Motor neuron (in vitro differentiated cells): Measurements from ENCODE around the gene ELL. TPM values are rescaled to one million over a fixed set of nuclear protein-coding genes. Genes with fewer than 3 reads are reported as not detected.

Experiments used
- ATAC-seq, 8 experiments: fragments of 200-7000 bp; cut with Tn5 transposase; replicated peaks in 6 of 8; 2 replicates each; pipeline ENCODE4 v1.8.0; 2021; ENCODE audit warnings: mild to moderate bottlenecking in 8 of 8, moderate library complexity in 8 of 8
- H3K27ac ChIP-seq, 2 donors: fragments of 250-450 bp; sonication (Bioruptor Pico); 2 replicates each; pipeline ENCODE4 v1.9.0; 2021; ENCODE audit warnings: antibody characterized with exemption in 2 of 2, mild to moderate bottlenecking in 2 of 2, moderate library complexity in 1 of 2
- H3K4me1 ChIP-seq, 2 donors: fragments of 250-450 bp; sonication (Bioruptor Pico); replicated peaks in 1 of 2; 2 replicates each; pipeline ENCODE4 v1.6.1; 2021; ENCODE audit warnings: antibody characterized with exemption in 2 of 2, mild to moderate bottlenecking in 2 of 2, moderate library complexity in 1 of 2
- H3K4me3 ChIP-seq, 5 donors: fragments of 250-450 bp; sonication (Bioruptor Pico); 2 replicates each; pipeline ENCODE4 v1.9.0; 2021; ENCODE audit warnings: antibody characterized with exemption in 5 of 5, mild to moderate bottlenecking in 5 of 5, moderate library complexity in 4 of 5
- WGBS, 10 experiments: fragments of 450-650 bp; shearing (Covaris generic); methylation state at CpG; one replicate each; pipeline ENCODE4 v1.0.0; 2022; 5-methylcytosine and 5-hydroxymethylcytosine counted together
- in situ Hi-C, 9 experiments: fragments of 400-800 bp; cut with MboI; loops; one replicate each; pipeline ENCODE4 v1.15.0; 2021; ENCODE audit warnings: low sequenced_read_pairs in 9 of 9, low pct_unique_long_range_greater_than_20kb in 2 of 9; ENCODE audit not compliant: unreplicated experiment in 9 of 9
- total RNA-seq, 8 experiments: library from RNA; unstranded; fragments of 300-600 nt; gene quantifications; 2 replicates each; pipeline versions ENCODE4 v1.2.3 to v1.2.4, GENCODE V29; 2022

ELL gene
- total RNA-seq, 8 experiments from 2014 or later, result 3.4 to 13.8 (median 6.2) TPM

DNA sequence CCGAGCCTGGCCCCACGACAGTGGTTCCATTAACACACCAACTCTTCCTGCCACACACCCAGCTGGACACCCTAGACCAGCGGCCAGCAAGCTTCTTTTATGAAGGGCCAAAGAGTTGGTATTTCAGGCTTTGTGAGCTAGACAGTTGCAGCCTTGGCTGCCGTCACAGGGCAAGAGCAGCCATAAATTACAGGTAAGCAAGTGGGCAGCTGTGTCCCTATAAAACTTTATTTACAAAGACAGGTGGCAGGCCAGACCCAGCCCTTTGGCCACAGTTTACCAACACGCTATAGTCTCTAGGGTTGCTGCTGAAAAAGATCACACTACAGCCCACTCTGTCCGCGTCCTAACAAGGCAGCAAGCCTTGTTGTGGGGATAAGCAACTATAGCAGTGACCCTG, 13.3 kb downstream of the ELL start:
- H3K27ac ChIP-seq, result peak overlapping the region; percentile 11 to 77
- in situ Hi-C loops, result no loop called here
- H3K4me3 ChIP-seq, result no peak overlapping the region
- ATAC-seq, result no peak
- peaks cover 41 to 42% of the 10 kb centered on the region in 2 donors for H3K4me1 ChIP-seq
- 67 to 100% (median 88%) methylated on average over 1 to 4 of the region's 7 CpGs; no CpG with 5 or more reads in 7 of the 10 experiments for WGBS, 10 experiments

DNA sequence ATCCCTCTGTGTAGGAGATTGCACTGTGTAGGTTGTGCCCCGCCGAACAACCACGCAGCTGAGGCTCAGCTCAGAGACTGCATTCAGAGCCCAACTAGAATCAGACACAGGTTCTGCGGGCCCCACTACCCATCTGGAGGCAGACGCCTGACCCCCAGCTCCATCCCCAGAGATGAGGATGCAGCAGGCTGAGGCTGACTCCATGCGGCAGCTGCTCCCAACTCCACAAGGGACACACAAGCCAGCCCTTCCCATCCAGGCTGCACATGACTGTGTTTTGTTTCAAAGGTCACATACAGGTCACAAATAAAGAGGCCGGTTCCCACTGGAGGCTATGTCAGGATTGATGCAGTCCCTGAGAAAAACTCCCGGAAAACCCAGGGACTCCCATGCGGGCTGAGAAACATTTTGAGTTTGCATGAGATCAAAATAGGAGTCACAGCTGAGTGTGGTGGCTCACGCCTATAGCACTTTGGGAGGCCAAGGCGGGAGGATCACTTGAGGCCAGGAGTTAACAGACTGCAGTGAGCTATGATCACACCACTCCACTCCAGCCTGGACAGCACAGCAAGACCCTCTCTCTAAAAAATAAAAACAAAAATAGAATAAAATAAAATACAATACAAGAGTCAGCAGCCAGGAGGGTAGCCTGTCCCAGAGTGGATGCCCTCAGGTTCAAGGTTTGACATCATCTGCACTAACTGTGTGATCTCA, 14.0 kb downstream of the ELL start:
- peak; percentile 24 to 90 (median 79) for ATAC-seq
- in situ Hi-C loops, result no loop called here
- Histone ChIP-seq H3K4me1 (peaks cover 46% of the 10 kb centered on the region in 2 donors), H3K4me3 (no peak overlapping the region), H3K27ac (peak overlapping the region; percentile 63 to 77)
- 10 to 100% (median 67%) methylated on average over 1 to 4 of the region's 11 CpGs; no CpG with 5 or more reads in 2 of the 10 experiments for WGBS, 10 experiments

DNA sequence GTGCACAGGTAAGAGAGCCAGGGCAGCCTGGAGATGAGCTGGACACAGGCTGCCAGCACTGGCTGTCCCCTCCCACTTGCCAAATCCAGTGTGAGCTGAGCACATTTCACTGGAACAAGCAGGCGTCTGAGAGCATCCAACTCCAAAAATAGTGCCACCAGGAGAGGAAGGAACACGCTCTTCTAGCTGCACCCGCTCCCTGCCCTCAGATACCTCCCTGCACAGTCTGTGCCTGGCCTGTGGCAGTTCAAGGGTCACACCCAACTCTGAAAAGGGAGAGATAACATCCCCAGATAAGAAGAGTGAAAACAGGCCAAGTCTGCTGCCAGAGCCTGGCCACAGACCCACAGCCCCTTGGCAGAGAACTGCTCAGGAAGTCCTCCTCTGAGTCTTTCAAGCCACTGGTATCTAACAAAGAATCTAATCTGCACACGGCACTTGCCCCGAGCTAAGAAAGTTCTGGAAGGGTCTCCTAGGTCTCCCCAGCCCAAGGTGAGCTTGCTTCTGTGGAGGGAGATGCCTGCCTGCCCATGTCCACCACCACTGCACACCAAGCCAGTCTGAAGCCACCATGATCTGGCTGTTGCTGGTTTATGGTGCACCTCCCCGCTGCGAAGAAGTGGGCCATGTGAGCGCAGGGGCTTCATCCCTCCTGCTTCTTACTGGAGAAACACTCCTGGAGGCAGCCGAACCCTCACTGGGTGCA, 14.7 kb downstream of the ELL start:
- H3K27ac ChIP-seq, result peak overlapping the region; percentile 63 to 77
- ATAC-seq, result peak in 1 of 8 experiments; percentile 3
- in situ Hi-C loops, result no loop called here
- H3K4me3 ChIP-seq, result no peak overlapping the region
- WGBS, 10 experiments, result 80 to 96% (median 83%) methylated on average over 1 to 5 of the region's 9 CpGs; no CpG with 5 or more reads in 6 of the 10 experiments
- H3K4me1 ChIP-seq, result peaks cover 46% of the 10 kb centered on the region in 2 donors

DNA sequence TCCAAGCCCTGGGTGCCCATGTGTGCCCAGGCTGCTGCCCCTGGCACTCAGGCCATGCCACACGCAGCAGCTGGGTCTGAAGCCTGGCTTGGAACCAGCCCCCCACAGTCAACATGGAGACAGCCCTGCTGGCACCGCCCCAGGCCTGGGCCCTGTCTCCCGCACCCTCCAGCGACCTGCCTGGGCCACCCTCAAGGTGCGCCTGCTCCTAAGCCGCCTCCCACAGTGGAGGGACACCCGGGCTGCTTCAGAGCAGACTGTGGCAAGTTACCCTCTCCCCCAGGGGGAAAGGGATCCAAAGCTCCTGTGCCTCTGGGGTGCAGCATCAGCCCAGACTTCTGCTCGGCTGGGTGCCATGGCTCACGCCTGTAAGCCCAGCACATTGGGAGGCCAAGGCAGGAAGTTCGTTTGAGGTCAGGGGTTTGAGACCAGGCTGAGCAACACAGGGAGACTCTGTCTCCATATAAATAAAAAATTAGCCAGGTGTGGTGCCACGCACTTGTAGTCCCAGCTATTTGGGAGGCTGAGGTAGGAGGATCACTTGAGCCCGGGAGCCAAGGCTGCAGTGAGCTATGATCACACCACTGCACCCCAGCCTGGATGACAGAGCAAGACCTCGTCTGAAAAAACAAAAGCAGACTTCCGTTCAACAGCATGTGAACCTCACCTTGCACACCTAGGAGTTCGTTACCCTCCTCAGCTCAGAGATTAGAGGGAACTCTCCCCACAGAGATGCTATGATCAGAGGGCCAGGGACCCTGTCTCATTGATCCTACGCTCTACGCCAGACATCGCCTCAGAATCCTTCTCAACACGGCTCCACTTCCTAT, 15.6 kb downstream of the ELL start:
- ATAC-seq, result no peak
- WGBS, 10 experiments, result 60 to 100% (median 93%) methylated on average over 1 to 5 of the region's 19 CpGs; no CpG with 5 or more reads in 4 of the 10 experiments
- Histone ChIP-seq H3K4me1 (peaks cover 46% of the 10 kb centered on the region in 2 donors), H3K4me3 (no peak overlapping the region), H3K27ac (peak overlapping the region; percentile 63 to 77)
- in situ Hi-C loops, result no loop called here

DNA sequence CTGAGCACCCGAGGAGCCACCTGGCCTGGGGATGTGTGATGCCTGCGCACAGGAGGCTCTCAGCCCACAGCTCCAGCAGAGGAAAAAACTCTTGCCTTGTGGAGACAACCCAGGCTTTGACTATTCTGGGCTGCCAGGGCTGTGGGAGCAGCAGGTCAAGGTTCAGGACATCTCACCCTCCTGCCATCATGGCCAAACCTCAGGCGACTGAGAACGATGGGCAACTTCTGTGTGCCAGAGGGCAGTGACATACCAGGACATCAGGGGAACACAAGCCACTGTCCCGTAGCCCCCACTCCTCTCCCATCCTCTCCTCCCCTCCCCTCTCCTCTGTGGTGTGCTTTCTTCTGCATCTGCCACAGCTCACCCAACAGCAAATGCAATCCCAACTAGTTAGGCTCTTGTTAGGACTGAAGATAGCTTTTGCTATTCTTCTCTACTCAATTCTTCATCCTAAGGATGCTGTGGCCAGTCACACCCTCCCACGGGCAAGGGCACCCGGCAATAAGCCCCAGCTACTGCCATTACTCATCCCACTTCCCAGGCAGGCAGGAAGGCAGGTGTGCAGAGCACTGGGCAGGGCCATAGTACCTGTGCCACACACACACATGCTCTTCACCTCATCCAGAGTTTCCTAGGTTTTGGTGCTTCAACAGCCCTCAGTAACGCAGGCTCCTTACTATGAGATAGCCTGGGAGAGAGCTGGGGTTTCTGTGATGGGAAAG, 16.8 kb downstream of the ELL start:
- no peak for ATAC-seq
- in situ Hi-C loops, result no loop called here
- Histone ChIP-seq H3K27ac (peak overlapping the region; percentile 61 to 71), H3K4me1 (peaks cover 46 to 53% of the 10 kb centered on the region in 2 donors), H3K4me3 (no peak overlapping the region)
- 78 to 100% (median 92%) methylated on average over 1 to 3 of the region's 8 CpGs; no CpG with 5 or more reads in 5 of the 10 experiments for WGBS, 10 experiments

DNA sequence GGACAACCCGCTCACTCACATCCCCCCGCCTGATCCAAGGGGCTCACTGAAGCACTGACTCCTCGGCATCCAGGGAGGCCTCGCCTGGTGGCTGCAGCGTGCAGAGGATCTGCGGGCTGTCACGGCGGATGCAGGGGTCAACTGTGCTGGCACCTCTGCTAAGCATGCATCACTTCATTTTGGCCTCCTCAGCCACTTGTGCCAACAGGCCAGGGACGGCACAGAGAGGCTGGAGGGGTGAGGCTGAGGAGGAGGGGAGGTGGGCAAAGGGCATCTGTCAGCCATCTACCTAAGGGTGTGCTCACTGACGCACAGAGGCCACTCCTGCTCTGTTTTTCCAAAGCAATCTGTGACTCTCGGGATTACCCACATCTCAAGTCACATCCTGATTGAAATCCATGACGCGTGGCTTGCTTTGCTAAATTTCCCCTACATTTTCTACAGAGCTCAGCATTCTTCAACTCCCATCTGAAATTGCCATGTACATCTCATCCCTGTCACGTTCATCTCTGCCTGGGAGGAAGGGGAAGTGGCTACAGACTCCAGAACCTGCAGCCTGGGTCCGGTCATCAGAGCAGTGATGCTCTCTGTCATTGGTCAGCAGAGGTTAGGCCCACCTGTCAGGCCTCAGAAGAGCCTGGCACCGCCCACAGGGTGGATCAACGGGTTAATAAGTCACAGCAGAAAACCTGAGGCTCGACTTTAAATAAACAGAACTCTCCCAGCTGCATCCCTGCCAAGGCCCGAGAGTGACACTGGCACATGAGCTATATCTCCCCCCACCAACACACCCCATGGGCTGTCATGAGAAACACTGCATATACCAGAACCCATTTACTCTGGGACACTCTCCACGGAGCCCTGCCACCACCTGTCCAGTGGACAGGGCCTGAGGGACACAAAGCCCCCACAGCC, 17.6 kb downstream of the ELL start:
- Histone ChIP-seq H3K4me3 (no peak overlapping the region), H3K4me1 (peaks cover 42 to 56% of the 10 kb centered on the region in 2 donors), H3K27ac (peak overlapping the region; percentile 61 to 71)
- 33 to 73% (median 56%) methylated on average over 1 to 7 of the region's 20 CpGs; no CpG with 5 or more reads in 4 of the 10 experiments for WGBS, 10 experiments
- peak in 5 of 8 experiments; percentile 9 to 33 (median 12) for ATAC-seq
- in situ Hi-C loops, result no loop called here

DNA sequence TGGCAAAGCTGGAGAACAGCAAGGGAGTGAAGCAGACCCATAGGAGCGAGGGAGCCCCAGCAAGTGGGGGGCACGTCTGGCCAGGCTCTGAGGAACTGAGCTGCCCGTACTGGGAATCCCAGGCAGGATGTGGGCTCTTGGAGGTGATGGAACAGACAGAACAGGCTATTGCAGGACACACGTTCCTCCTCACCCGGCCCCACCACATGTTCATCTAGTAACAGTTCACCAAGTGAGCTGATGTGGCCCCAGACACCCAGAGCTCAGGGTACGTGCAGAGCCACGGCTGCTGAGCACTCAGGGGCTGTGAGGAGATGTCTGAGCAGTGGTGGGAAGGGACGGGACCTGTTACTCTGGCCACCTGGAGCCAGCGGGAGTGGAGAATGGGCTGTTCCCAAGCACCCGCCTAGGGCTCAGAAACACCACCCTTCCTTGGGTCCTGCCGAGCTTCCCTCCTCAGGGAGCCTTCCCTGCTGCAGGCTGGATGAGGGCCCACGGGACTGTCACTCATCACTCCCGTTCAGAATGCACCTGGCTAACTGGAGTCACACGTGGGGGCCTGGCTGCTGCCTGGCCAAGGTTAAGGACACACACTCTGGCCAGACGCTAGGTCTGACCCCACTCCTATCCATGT, 18.4 kb downstream of the ELL start:
- WGBS, 10 experiments, result 70 to 100% (median 94%) methylated on average over 1 to 5 of the region's 15 CpGs; no CpG with 5 or more reads in 5 of the 10 experiments
- H3K4me1 ChIP-seq, result peaks cover 40 to 56% of the 10 kb centered on the region in 2 donors
- ATAC-seq, result peak in 1 of 8 experiments; percentile 0
- peak overlapping the region; percentile 61 to 71 for H3K27ac ChIP-seq
- in situ Hi-C loops, result no loop called here
- no peak overlapping the region for H3K4me3 ChIP-seq

DNA sequence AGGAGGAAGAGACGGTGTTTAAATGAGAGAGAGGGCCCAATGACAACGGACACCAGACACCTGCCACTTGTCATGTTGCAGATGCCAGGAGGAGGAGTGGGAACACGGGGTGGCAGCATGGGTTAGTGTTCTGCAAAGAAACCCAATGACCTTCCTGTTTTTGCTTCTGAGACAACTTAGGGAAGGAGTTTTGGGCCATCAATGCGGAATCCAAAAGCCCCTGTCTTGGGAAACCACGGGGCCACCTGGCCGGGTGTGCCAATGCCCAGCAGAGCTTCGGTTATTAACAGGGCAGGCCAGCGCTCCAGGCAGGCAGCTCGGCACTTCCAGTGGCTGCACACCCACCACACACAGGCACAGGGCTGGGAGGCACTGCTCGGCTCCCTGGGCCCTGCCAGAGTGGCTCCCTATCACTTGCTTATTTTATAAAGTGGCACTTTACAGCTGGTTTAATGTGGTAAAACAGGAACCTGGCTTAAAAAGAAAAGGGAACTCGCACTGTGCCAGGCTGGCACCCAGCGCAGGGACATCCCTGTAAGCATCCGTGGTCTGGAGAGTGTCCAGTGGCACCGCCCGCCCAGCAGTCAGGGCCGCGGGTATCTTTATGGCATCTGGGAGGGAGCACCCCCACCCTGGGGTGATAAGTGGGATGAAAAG, 19.1 kb downstream of the ELL start:
- peaks cover 33 to 50% of the 10 kb centered on the region in 2 donors for H3K4me1 ChIP-seq
- H3K27ac ChIP-seq, result no peak overlapping the region
- ATAC-seq, result no peak
- no peak overlapping the region for H3K4me3 ChIP-seq
- WGBS, 10 experiments, result 55 to 100% (median 90%) methylated on average over 1 to 6 of the region's 17 CpGs; no CpG with 5 or more reads in 4 of the 10 experiments
- in situ Hi-C loops, result no loop called here

DNA sequence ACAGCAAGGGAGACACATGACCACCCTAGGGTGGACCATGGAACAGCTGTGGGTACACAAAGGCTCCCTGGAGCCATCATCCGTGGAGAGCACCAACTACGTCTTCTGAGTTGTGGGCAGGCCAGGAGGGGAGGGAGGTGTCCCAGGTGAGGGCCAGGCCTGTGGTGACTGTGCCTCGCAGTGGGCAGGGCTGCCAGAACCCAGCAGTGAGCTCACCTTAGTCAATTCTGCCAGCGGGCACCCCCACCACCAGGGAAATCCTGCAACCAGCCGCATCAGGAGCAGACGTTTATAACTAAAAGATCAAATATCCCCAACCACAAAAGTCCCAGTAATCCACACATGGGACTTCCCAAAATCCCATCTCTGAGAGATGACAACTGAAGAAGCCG, 19.6 kb downstream of the ELL start:
- H3K4me3 ChIP-seq, result no peak overlapping the region
- no peak for ATAC-seq
- H3K27ac ChIP-seq, result no peak overlapping the region
- peaks cover 28 to 46% of the 10 kb centered on the region in 2 donors for H3K4me1 ChIP-seq
- in situ Hi-C loops, result no loop called here
- 92% methylated on average over 4 of the region's 7 CpGs; no CpG with 5 or more reads in 9 of the 10 experiments for WGBS, 10 experiments

DNA sequence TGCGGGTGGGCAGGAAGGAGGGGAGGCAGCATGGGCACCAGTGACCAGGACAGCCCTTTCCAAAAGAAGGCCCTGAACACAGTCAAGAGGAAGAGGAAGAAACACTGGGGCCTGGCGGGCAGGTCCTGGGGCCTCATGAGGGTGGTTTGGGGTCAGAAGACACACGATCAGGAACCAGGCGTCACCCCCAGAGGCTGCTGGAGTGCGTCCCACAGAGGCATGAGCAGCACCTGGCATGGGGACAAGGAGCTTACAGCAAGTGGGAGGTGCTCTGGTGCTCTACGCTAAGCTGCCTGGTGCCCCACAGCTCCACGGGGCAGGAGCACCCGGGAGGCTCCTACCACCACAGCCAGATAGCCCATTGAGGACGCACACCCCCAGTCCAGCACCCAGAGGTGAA, 20.0 kb downstream of the ELL start:
- Histone ChIP-seq H3K4me1 (peaks cover 24 to 41% of the 10 kb centered on the region in 2 donors), H3K4me3 (no peak overlapping the region), H3K27ac (no peak overlapping the region)
- no peak for ATAC-seq
- in situ Hi-C loops, result no loop called here
- WGBS, 10 experiments, result 33 to 95% (median 80%) methylated on average over 1 to 4 of the region's 9 CpGs; no CpG with 5 or more reads in 5 of the 10 experiments

DNA sequence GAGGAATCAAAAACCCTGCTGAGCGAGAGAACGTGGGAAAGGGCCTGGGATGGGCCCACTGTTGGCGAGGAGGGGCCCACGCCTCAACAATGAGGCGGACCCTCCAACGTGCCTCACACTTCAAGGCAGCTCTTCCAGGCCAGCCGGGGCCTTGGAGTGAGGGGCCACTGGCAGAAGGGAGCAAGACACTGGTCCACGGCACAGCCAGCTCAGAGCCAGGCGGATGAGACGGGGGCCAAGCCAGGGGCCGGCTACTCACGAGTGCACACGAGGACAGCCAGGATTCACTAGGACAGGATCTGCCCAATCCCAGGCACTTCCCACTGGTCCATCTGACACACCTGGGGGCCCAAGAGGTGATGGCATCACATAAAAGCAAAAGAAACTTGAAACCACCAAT, 20.5 kb downstream of the ELL start:
- Histone ChIP-seq H3K27ac (no peak overlapping the region), H3K4me3 (no peak overlapping the region), H3K4me1 (peaks cover 21 to 37% of the 10 kb centered on the region in 2 donors)
- in situ Hi-C loops, result no loop called here
- WGBS, 10 experiments, result 80 to 100% (median 86%) methylated on average over 1 to 4 of the region's 13 CpGs; no CpG with 5 or more reads in 6 of the 10 experiments
- no peak for ATAC-seq
